GM12873 (cell line): Measurements from ENCODE around the gene PATL1.

Experiments
- TF ChIP-seq, protein P1 (sequence below): IDR thresholded peaks from 2 replicates; pipeline ENCODE4 v1.5.1; 2012; ENCODE audit warnings: low read depth, mild to moderate bottlenecking, moderate library complexity, low read length, control low read depth; ENCODE audit not compliant: insufficient read depth; ENCODE audit errors: missing control alignments

The PATL1 gene, protein sequence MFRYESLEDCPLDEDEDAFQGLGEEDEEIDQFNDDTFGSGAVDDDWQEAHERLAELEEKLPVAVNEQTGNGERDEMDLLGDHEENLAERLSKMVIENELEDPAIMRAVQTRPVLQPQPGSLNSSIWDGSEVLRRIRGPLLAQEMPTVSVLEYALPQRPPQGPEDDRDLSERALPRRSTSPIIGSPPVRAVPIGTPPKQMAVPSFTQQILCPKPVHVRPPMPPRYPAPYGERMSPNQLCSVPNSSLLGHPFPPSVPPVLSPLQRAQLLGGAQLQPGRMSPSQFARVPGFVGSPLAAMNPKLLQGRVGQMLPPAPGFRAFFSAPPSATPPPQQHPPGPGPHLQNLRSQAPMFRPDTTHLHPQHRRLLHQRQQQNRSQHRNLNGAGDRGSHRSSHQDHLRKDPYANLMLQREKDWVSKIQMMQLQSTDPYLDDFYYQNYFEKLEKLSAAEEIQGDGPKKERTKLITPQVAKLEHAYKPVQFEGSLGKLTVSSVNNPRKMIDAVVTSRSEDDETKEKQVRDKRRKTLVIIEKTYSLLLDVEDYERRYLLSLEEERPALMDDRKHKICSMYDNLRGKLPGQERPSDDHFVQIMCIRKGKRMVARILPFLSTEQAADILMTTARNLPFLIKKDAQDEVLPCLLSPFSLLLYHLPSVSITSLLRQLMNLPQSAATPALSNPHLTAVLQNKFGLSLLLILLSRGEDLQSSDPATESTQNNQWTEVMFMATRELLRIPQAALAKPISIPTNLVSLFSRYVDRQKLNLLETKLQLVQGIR

DNA sequence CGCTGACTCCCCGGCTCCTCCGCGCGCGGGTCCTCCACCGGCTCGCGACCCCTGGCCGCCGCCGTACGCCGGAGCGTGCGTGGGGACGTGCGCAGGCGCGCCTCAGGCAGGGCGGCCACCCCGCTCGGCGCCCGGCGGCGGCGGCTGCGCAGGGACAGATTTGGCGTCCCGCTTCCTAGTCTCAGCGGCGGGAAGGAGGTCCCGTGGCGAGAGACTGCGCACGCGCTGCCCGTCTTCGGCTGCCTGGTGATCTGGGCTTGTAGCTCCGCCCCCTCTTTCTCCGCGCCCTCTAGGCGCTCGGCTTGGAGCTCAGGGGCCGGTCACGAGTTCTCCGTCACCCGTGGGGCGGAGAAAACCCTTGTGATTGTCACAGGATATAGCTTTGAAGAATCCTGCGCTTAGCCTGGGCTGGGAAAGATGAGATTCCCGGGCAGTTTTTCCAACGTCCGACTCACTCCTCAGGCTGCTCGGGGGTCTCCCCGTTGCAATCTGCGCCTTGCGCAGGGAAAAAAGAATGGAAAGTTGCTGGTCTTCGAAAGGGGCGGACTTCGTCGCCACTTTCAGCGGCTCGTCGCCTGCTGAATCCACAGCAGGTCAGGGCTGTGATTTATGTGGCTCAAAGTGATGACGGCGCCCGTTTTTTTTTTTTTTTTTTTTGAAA, at the start of gene PATL1:
Gene PATL1 (minus strand): TSS at position 88 of the 661 bp plus-strand sequence. CDS start 142 bp downstream, outside the sequence.
- TF ChIP-seq, protein P1, sequence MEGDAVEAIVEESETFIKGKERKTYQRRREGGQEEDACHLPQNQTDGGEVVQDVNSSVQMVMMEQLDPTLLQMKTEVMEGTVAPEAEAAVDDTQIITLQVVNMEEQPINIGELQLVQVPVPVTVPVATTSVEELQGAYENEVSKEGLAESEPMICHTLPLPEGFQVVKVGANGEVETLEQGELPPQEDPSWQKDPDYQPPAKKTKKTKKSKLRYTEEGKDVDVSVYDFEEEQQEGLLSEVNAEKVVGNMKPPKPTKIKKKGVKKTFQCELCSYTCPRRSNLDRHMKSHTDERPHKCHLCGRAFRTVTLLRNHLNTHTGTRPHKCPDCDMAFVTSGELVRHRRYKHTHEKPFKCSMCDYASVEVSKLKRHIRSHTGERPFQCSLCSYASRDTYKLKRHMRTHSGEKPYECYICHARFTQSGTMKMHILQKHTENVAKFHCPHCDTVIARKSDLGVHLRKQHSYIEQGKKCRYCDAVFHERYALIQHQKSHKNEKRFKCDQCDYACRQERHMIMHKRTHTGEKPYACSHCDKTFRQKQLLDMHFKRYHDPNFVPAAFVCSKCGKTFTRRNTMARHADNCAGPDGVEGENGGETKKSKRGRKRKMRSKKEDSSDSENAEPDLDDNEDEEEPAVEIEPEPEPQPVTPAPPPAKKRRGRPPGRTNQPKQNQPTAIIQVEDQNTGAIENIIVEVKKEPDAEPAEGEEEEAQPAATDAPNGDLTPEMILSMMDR = no peak

DNA sequence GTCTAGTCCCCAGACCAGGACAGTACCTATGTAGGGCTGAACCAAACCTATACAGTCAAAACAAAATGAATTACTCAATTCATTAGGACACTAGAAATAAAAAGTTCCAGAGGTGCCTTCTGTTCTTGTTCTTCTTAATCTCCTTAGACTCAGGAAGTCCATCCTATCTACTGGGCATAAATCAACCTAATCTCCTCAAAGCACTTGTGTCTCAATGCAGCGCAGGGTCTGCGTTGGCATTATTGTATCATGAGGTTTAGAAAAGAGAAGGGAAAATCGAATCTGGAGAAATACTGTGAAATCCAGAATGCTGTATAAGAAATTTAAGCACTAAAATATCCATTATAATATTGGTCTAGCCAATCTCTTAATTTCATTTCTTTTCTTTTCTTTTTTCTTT, 47.2 kb upstream of the PATL1 start:
- TF ChIP-seq, protein P1 = no peak

DNA sequence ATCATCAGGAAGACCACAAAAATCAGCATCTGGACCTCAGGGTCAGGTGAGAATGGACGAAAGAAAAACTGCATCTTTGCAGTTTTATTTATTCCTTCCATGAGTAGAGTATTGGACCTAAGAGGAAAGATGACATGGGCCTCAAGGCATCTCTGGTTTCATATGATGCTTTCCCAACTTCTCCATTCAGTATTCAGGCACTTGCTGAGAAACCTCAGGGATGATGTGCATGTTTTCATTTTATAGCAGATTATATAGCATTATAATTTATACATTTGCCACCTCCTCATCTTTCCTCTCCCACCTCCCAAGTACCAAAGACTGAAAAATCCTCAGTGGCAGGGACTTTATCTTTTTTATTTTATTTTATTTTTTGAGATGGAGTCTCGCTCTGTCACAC, 44.9 kb upstream of the PATL1 start, which contains the start of gene OR10V1:
Gene OR10V1 (minus strand): TSS at position 101 of the 400 bp plus-strand sequence. CDS start 0 bp downstream, at position 101.
- TF ChIP-seq, protein P1 = no peak

DNA sequence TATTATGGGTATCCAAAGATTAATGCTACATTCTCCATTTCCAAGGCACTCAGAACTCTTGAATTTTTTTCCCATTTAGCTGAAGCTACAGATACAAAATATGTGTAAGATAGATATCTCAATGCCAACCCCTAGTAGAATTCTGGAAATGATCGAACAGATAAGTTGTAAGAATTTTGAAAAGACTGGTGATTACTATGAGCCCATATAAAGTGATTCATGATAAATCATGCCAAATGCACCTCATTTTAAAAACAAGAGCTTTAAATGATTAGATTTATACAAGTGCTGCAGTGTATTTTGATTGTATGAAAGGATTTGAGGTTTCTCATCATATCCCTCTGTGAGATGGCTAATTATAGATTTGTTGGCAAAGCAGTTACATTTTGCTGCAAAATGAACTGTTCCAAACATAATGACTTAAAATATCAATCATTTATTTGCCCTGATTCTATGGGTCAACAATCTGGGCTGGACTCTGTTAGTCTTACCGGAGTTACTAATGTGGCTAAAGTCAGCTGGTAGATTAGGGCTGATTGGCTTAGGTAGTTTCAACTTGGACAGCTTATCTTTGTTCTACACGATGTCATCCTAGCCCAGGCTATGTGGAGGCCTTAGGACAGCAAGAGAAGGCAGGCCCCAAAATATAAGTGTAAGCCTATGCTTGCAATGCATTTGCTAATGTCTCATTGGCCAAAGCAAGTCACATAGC, 41.5 kb upstream of the PATL1 start:
- TF ChIP-seq, protein P1 = no peak

DNA sequence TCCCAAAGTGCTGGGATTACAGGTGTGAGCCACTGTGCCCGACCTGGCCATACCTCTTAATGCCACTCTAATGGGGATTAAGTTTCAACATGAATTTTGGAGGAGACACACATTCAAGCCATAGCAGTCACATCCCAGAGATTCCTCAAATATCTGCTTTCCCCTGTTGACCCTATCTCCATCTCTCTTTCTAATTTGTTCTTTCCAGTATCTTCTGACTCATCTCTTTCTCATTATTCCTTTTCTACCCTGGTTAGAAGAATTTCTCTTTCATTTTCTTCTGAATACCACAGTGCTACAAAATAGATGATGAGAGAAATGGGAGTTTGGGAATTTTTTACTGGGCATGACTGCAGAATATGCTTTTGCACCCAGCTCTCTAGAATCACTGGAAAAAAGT, 39.7 kb upstream of the PATL1 start:
- TF ChIP-seq, protein P1 = no peak

DNA sequence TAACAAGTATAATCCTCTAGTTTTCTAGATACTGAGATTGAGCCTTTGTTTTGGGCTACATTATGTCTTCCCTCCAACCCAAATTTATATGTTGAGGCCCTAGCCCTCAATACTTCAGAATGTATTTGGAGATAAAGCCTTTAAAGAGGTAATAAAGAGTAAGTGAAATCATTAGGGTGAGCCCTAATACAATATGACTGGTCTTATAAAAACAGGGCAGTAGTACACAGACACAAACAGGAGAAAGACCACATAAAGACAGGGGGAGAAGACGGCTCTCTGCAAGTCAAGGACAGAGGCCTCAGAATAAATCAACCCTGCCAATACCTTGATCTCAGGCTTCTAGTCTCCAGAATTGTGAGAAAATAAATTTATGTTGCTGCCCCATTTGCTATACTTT, 38.5 kb upstream of the PATL1 start:
- TF ChIP-seq, protein P1 = no peak
